ENCODE data around the gene CHTF8. TPM values are rescaled to one million over a fixed set of nuclear protein-coding genes. Genes with fewer than 3 reads are reported as not detected.

CHTF8 gene
- total RNA-seq, 1 donor from 2014 or later, result 86.4 TPM

DNA sequence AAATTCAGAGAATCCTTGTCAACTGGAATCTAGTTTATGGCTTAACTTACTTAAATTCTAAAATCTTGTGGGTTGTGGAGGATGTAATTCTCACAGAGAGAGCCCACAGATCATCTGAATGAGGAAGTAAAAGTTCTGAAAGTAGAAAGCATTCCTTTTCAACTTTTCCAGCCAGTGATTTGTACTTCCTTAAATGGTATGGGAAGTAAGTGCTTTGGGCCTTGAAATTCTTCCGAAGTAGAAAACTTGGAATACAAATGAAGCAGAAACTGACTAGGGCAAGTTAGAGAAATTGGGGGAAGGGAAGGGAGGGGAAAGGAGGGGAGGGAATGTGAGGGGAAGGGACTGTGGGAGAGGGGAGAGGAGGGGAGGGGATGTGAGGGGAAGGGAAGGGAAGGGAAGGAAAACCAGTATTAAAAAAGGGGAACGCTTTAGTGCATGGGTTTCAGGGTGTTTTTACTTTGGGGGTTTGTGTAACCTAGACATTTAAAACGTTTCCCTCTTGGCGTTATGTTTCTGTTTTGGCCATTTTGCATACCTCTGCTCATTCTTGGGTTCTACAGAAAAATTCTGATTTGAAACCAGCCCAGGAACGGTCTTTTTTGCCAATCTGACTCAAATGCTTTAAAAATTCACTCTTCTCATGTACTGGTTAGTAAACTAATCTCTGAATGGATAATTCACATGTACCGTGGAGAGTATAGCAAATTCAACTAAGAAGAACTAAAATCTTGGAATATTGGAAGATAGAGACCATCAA lies 39.1 kb upstream of the CHTF8 start:
- Histone ChIP-seq H3K79me2 (ENCODE audit: insufficient read depth, low read length) (no peaks in the 10 kb centered on the region), H3K9ac (ENCODE audit: low read length) (peak overlapping the region; percentile 28), H3K4me2 (ENCODE audit: low read length) (peak overlapping the region; percentile 58), H3K27me3 (ENCODE audit: insufficient read depth, low read length) (no peaks in the 10 kb centered on the region), H3K4me3 (ENCODE audit: insufficient read depth, low read depth, low read length) (no peak overlapping the region), H3K9me3 (ENCODE audit: insufficient read depth, low read depth, low read length) (no peaks in the 10 kb centered on the region), H3K36me3 (ENCODE audit: insufficient read depth, low read length) (peaks cover 8% of the 10 kb centered on the region), H4K20me1 (ENCODE audit: insufficient read depth, low read length) (peaks cover 3% of the 10 kb centered on the region), H3K4me1 (ENCODE audit: insufficient read depth, low read length) (peaks cover 40% of the 10 kb centered on the region), H2AFZ (ENCODE audit: low read depth, low read length) (no peak overlapping the region), H3K27ac (ENCODE audit: low read depth, low read length) (peak overlapping the region; percentile 10)
- no peaks in the 10 kb centered on the region for H3K9me3 Mint-ChIP-seq (ENCODE audit: unreplicated experiment)
- H3K27ac Mint-ChIP-seq (ENCODE audit: unreplicated experiment), result peak overlapping the region; percentile 86
- DNase-seq (ENCODE audit: low read depth) (peak; percentile 85), FAIRE-seq (no peak)
- H3K36me3 Mint-ChIP-seq (ENCODE audit: low read depth, unreplicated experiment), result peaks cover 5% of the 10 kb centered on the region
- H3K4me3 Mint-ChIP-seq (ENCODE audit: unreplicated experiment), result peak overlapping the region; percentile 37
- TF ChIP-seq, protein P1, sequence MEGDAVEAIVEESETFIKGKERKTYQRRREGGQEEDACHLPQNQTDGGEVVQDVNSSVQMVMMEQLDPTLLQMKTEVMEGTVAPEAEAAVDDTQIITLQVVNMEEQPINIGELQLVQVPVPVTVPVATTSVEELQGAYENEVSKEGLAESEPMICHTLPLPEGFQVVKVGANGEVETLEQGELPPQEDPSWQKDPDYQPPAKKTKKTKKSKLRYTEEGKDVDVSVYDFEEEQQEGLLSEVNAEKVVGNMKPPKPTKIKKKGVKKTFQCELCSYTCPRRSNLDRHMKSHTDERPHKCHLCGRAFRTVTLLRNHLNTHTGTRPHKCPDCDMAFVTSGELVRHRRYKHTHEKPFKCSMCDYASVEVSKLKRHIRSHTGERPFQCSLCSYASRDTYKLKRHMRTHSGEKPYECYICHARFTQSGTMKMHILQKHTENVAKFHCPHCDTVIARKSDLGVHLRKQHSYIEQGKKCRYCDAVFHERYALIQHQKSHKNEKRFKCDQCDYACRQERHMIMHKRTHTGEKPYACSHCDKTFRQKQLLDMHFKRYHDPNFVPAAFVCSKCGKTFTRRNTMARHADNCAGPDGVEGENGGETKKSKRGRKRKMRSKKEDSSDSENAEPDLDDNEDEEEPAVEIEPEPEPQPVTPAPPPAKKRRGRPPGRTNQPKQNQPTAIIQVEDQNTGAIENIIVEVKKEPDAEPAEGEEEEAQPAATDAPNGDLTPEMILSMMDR (IDR thresholded peaks at IDR 0.05; ENCODE audit: insufficient read depth, low read depth, low read length), result no peak
- no peak for TF ChIP-seq EZH2 (IDR thresholded peaks at IDR 0.05; ENCODE audit: insufficient read depth, low read length)
- H3K27me3 Mint-ChIP-seq (ENCODE audit: low read depth, unreplicated experiment), result no peaks in the 10 kb centered on the region
- H3K4me1 Mint-ChIP-seq (ENCODE audit: low read depth, unreplicated experiment), result peaks cover 56% of the 10 kb centered on the region

GRCh38 chr16:69169607-69170352 lies 37.4 kb upstream of the CHTF8 start:
- H3K27ac Mint-ChIP-seq (ENCODE audit: unreplicated experiment), result no peak overlapping the region
- H3K9ac ChIP-seq (ENCODE audit: low read length), result no peak overlapping the region
- H3K27me3 ChIP-seq (ENCODE audit: insufficient read depth, low read length), result no peaks in the 10 kb centered on the region
- H3K4me1 ChIP-seq (ENCODE audit: insufficient read depth, low read length), result peaks cover 50% of the 10 kb centered on the region
- H4K20me1 ChIP-seq (ENCODE audit: insufficient read depth, low read length), result peaks cover 6% of the 10 kb centered on the region
- no peak overlapping the region for H3K27ac ChIP-seq (ENCODE audit: low read depth, low read length)
- peaks cover 17% of the 10 kb centered on the region for H3K36me3 ChIP-seq (ENCODE audit: insufficient read depth, low read length)
- no peaks in the 10 kb centered on the region for H3K9me3 ChIP-seq (ENCODE audit: insufficient read depth, low read depth, low read length)
- no peak overlapping the region for H3K4me2 ChIP-seq (ENCODE audit: low read length)
- peak overlapping the region; percentile 31 for H3K4me3 Mint-ChIP-seq (ENCODE audit: unreplicated experiment)
- H3K36me3 Mint-ChIP-seq (ENCODE audit: low read depth, unreplicated experiment), result peaks cover 9% of the 10 kb centered on the region
- no peak for TF ChIP-seq EZH2 (IDR thresholded peaks at IDR 0.05; ENCODE audit: insufficient read depth, low read length)
- TF ChIP-seq, protein P1 (IDR thresholded peaks at IDR 0.05; ENCODE audit: insufficient read depth, low read depth, low read length), result no peak
- H2AFZ ChIP-seq (ENCODE audit: low read depth, low read length), result no peak overlapping the region
- DNase-seq (ENCODE audit: low read depth) (no peak), FAIRE-seq (no peak)
- no peak overlapping the region for H3K4me3 ChIP-seq (ENCODE audit: insufficient read depth, low read depth, low read length)
- peaks cover 60% of the 10 kb centered on the region for H3K4me1 Mint-ChIP-seq (ENCODE audit: low read depth, unreplicated experiment)
- H3K79me2 ChIP-seq (ENCODE audit: insufficient read depth, low read length), result no peaks in the 10 kb centered on the region
- no peaks in the 10 kb centered on the region for H3K27me3 Mint-ChIP-seq (ENCODE audit: low read depth, unreplicated experiment)
- H3K9me3 Mint-ChIP-seq (ENCODE audit: unreplicated experiment), result no peaks in the 10 kb centered on the region
